AG04449 (cell line): ENCODE results near the gene ANXA6.

Source experiments
- CTCF ChIA-PET: fragments of 350-600 bp; formaldehyde crosslinking; extraction: SDS; loops from one replicate; lab custom pipeline; 2021; ENCODE audit warnings: antibody characterized with exemption; lab: Yijun Ruan, JAX
- POLR2A ChIA-PET: fragments of 400-600, 350-600 bp; formaldehyde crosslinking; extraction: SDS; loops from one replicate; lab custom pipeline; 2020; ENCODE audit warnings: antibody characterized with exemption, inconsistent platforms; lab: Yijun Ruan, JAX
- DNase-seq: peaks from one replicate; pipeline ENCODE4 v3.0.0-alpha.2; 2010; ENCODE audit warnings: low read depth, low spot score
- H3K4me3 ChIP-seq: 2 replicates; pipeline ENCODE4 v1.5.1; 2011; ENCODE audit warnings: low read depth, mild to moderate bottlenecking, control low read depth, low read length
- TF ChIP-seq, protein P1 (sequence below): IDR thresholded peaks from one replicate; pipeline ENCODE4 v1.5.1; 2011; ENCODE audit warnings: mild to moderate bottlenecking, moderate library complexity, low read length, control low read depth, inconsistent platforms; ENCODE audit not compliant: insufficient read depth; ENCODE audit errors: missing control alignments

The ANXA6 gene

DNA sequence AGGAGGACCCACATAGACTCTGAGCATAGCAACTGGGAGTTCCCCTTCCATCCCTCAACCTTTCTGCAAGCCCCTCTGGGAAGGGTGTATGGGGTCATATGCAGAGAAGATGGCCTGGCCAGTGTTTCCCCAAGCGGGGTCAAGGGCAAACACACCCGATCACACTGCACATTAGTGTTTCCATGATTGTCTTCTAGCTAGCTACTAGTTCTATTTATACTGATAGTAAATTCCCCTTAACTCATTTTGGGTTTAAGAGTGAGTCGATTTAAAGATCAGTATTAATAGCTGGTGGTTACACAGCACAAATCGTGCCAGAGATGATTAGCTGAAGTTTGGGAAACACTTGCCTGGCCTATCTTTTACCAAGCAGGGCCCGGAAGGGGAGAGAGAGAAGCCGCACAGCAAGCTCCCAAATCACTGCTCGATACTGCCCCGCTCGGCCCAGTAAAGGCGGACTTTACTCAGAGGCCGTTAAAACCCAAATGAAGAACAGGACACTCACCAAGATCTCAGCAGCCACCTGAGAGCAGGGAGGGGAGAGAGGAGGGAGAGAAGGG lies 47.4 kb downstream of the ANXA6 start:
- TF ChIP-seq, protein P1, sequence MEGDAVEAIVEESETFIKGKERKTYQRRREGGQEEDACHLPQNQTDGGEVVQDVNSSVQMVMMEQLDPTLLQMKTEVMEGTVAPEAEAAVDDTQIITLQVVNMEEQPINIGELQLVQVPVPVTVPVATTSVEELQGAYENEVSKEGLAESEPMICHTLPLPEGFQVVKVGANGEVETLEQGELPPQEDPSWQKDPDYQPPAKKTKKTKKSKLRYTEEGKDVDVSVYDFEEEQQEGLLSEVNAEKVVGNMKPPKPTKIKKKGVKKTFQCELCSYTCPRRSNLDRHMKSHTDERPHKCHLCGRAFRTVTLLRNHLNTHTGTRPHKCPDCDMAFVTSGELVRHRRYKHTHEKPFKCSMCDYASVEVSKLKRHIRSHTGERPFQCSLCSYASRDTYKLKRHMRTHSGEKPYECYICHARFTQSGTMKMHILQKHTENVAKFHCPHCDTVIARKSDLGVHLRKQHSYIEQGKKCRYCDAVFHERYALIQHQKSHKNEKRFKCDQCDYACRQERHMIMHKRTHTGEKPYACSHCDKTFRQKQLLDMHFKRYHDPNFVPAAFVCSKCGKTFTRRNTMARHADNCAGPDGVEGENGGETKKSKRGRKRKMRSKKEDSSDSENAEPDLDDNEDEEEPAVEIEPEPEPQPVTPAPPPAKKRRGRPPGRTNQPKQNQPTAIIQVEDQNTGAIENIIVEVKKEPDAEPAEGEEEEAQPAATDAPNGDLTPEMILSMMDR: no peak
- ChIA-PET CTCF (interaction anchor here (0.6 to 24.0 kb wide), 7 partner anchors 8 to 309 kb away, joined by 3 to 1128 read pairs (median 3); no protein-coding TSS in a partner anchor), POLR2A (no interaction called here)
- no peak overlapping the region for H3K4me3 ChIP-seq
- DNase-seq: no peak

DNA sequence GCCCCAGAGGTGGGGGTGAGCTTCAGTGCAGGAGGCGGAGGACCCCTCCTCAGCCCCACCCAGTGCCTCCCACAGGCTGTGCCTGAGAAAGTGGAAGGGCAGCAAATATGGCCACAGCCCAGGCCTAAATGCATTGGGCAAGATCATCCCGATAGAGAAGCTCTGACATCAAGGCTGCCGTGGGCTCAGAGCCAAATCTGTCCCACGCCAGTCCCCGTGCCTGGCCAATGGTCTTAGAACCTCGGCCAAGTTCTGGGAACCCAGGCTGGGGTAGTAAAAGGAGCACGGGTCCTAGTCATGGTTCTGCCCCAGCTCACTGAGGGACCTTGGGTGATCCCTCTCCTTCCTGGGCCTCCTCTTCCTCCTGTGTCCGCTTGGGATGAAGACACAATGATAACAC lies 49.0 kb downstream of the ANXA6 start:
- TF ChIP-seq, protein P1: no peak
- POLR2A ChIA-PET: no interaction called here

DNA sequence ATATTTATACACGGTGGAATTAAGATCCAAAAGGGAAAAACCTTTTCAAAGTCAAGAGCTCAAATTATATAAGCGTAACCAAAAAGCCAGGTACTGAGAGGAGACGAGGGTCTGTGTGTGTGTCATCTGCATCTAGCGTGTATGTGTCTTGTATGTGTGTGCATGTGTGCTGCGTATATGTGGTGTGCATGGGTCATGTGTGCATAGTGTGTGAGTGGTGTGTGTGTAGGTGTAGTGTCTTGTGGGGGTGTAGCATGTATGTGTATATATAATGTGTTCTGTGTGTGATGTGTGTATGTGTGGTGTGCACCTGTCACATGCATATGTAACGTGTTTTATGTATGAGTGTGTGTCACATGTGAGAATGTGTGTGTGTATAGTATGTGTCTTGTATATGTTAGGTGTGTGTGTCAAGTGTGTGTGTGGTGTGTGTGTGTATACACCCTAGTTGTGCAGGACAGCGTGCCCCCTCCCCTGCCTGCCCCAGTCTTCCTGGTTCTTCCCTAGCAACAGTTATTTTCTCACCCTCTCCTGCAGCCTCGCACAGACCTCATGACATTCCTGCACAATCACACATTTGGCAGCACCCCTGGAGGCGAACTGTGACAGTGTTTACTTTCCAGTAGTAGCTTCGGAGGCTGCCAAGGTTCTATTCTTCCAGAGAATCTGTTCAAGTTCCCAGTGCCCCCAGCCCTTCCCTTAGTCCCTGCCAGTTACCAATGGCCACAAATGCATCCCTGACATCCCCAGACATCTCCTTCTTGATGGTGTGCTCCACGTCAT lies 49.6 kb downstream of the ANXA6 start:
- ChIA-PET POLR2A (no interaction called here), CTCF (interaction anchor here (0.6 to 24.0 kb wide), 4 partner anchors 8 to 66 kb away, joined by 3 to 1128 read pairs (median 158); no protein-coding TSS in a partner anchor)
- TF ChIP-seq, protein P1: no peak
- DNase-seq: no peak
- H3K4me3 ChIP-seq: no peak overlapping the region

More for the DNA sequence above, 49.0 kb downstream of the ANXA6 start:
- DNase-seq: no peak
- H3K4me3 ChIP-seq: no peak overlapping the region
- CTCF ChIA-PET: interaction anchor here (5.4 to 24.0 kb wide), 3 partner anchors 7 to 49 kb away, joined by 59 to 1128 read pairs (median 256); no protein-coding TSS in a partner anchor

DNA sequence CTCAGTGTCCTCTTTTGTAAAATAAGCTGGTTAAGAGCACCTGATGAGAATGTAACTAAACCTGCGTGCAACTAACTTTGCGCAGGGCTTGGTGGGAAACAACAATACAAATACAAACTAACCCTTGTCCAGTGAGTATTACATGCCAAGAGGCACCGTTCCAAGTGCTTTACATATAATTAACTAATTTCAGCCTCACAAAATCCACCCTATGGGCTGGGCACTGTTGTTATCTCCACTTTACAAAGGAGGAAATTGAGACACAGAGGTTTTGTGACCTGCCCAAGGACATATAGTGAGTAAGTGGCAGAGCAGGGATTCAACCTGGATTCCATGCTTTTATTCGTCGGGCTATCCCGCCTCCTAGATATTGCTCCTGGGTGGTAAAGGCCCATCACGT lies 50.5 kb downstream of the ANXA6 start:
- CTCF ChIA-PET: interaction anchor here (0.6 to 24.0 kb wide), 4 partner anchors 9 to 65 kb away, joined by 3 to 1128 read pairs (median 31); partner anchors contain the start of gene TNIP1

DNA sequence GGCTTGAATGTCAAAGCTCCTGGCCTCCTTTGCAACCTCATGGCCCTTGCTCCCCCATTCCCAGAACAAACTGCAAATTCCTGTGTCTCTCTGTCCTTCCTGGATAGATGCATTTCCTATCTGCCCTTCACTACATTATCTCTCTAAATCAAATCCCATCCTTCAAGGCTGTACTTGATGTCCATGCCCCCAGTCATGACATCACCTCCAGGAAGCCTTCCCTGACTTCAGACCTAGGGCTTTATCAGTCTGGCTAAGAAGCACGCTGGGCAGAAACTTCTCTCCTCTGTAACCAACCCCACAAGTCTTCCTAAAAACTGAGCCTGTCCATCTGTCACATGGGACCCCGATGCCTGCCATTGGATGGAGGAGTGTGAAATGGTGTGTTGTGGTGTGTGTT lies 51.1 kb downstream of the ANXA6 start:
- no peak overlapping the region for H3K4me3 ChIP-seq
- DNase-seq: no peak
- TF ChIP-seq, protein P1: no peak
- CTCF ChIA-PET: interaction anchor here (1.2 to 24.0 kb wide), 6 partner anchors 9 to 55 kb away, joined by 3 to 1128 read pairs (median 8); partner anchors contain the start of gene TNIP1
- POLR2A ChIA-PET: no interaction called here

More for the DNA sequence above, 50.5 kb downstream of the ANXA6 start:
- DNase-seq: no peak
- H3K4me3 ChIP-seq: no peak overlapping the region
- TF ChIP-seq, protein P1: no peak
- POLR2A ChIA-PET: no interaction called here

DNA sequence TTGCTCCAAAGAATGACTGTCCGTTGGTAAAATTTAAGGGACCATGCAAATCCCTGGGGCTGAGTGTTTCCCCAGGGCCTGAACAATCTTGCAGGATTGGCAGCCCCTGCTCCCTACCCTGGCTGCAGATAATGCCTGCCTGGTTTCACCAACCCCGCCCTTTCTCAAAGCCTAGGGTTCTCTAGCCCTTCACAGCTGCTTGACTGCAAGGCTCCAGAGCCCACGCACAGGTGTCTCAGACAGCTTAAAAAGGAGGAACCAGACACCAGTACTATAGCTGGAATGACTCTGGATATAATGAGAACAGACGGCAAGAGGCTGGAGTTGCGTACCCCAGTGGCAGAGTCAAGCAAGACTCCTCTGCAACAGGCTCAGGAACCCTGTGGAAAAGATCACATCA lies 51.5 kb downstream of the ANXA6 start:
- DNase-seq: no peak
- CTCF ChIA-PET: interaction anchor here (1.2 to 24.0 kb wide), 6 partner anchors 9 to 56 kb away, joined by 3 to 1128 read pairs (median 8); partner anchors contain the start of gene TNIP1
- H3K4me3 ChIP-seq: no peak overlapping the region
- TF ChIP-seq, protein P1: no peak
- POLR2A ChIA-PET: no interaction called here
